Measurements from ENCODE around the gene ACACB. TPM values are rescaled to one million over a fixed set of nuclear protein-coding genes. Genes with fewer than 3 reads are reported as not detected.

Gene ACACB
- total RNA-seq, 4 donors from 2014 or later: 19.6 to 38.2 (median 25.8) TPM

DNA sequence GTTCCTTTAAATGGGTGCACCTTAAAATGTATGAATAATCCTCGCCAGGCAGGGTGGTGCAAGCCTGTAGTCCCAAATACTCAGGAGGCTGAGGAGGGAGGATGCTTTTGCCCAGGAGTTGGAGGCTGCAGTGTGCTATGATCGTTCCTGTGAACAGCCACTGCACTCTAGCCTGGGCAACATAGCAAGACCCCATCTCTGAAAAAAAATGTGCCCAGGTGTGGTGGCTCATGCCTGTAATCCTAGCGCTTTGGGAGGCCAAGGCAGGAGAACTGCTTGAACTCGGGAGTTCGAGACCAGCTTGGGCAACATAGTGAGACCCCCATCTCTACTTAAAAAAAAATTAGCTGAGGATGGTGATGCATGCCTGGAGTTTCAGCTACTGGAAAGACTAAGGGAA, 39.6 kb downstream of the ACACB start:
- WGBS, 2 donors: 97 to 99% methylated on average over 5 of the region's 5 CpGs
- H3K4me3 ChIP-seq (ENCODE audit: low read depth, poor library complexity, severe bottlenecking): no peak overlapping the region
- intact Hi-C loops (cut with DNase I; ENCODE audit: low total_unique reads): no loop called here
- TF ChIP-seq POLR2A (IDR thresholded peaks at IDR 0.05): no peak
- TF ChIP-seq, protein P1, sequence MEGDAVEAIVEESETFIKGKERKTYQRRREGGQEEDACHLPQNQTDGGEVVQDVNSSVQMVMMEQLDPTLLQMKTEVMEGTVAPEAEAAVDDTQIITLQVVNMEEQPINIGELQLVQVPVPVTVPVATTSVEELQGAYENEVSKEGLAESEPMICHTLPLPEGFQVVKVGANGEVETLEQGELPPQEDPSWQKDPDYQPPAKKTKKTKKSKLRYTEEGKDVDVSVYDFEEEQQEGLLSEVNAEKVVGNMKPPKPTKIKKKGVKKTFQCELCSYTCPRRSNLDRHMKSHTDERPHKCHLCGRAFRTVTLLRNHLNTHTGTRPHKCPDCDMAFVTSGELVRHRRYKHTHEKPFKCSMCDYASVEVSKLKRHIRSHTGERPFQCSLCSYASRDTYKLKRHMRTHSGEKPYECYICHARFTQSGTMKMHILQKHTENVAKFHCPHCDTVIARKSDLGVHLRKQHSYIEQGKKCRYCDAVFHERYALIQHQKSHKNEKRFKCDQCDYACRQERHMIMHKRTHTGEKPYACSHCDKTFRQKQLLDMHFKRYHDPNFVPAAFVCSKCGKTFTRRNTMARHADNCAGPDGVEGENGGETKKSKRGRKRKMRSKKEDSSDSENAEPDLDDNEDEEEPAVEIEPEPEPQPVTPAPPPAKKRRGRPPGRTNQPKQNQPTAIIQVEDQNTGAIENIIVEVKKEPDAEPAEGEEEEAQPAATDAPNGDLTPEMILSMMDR (IDR thresholded peaks at IDR 0.05): no peak
- DNase-seq (ENCODE audit: low spot score in 2 of 2): peak in 1 of 2 donors; percentile 39

GRCh38 chr12:109156586-109156985, 40.2 kb downstream of the ACACB start:
- H3K4me3 ChIP-seq (ENCODE audit: low read depth, poor library complexity, severe bottlenecking): no peak overlapping the region
- peak in 1 of 2 donors; percentile 56 for DNase-seq (ENCODE audit: low spot score in 2 of 2)
- TF ChIP-seq, protein P1 (IDR thresholded peaks at IDR 0.05): no peak
- TF ChIP-seq POLR2A (IDR thresholded peaks at IDR 0.05): no peak
- intact Hi-C loops (cut with DNase I; ENCODE audit: low total_unique reads): no loop called here
- 94 to 95% methylated on average over 5 of the region's 5 CpGs for whole genome bisulfite sequencing, 2 donors

GRCh38 chr12:109157986-109158385, 41.6 kb downstream of the ACACB start:
- WGBS, 2 donors: 23 to 42% methylated on average over 5 of the region's 5 CpGs
- H3K4me3 ChIP-seq (ENCODE audit: low read depth, poor library complexity, severe bottlenecking): no peak overlapping the region
- TF ChIP-seq, protein P1 (IDR thresholded peaks at IDR 0.05): no peak
- TF ChIP-seq POLR2A (IDR thresholded peaks at IDR 0.05): no peak
- peak in 1 of 2 donors; percentile 39 for DNase-seq (ENCODE audit: low spot score in 2 of 2)
- intact Hi-C loops (cut with DNase I; ENCODE audit: low total_unique reads): no loop called here

DNA sequence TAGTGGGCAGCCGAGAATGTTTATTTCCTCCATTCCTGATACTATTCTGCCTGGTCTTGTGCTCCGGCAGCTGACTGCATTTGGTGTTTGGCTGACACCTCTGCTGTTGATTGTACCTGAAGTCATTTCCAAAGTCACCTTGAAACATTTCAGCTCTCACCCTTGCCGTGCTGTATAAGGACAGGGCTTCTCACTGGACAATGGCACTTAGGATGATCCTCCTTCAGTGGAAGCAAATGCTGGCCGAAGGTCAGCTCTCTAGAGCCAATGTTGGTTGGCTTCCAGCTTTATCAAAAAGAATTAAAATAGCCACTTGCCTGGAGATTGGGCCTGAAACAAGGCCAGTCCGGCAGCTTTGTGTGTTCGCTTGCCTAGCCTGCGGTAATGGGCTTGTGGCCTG, 44.0 kb downstream of the ACACB start:
- no peak overlapping the region for H3K4me3 ChIP-seq (ENCODE audit: low read depth, poor library complexity, severe bottlenecking)
- TF ChIP-seq, protein P1 (IDR thresholded peaks at IDR 0.05): no peak
- no peak for TF ChIP-seq POLR2A (IDR thresholded peaks at IDR 0.05)

DNA sequence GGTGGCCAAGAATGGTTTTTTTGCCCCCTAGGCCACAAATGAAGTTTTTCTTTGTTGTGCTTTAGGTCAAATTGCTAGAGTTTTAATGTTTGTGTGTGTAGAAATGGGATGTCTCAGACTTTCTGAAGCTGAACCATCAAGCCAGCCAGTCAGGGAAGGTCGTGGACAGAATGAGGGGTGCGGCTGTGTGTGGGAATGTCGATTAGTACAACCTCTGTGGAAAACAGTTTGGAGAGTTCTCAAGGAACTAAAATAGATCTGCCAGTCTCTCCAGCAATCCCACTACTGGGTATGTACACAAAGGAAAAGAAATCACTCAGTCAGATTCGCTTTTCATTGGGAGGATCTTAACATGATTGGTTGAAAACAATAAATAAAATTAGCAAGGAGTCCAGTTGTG, 44.5 kb downstream of the ACACB start:
- whole genome bisulfite sequencing, 2 donors: 66 to 82% methylated on average over 4 of the region's 4 CpGs
- peak in 1 of 2 donors; percentile 46 for DNase-seq (ENCODE audit: low spot score in 2 of 2)
- intact Hi-C loops (cut with DNase I; ENCODE audit: low total_unique reads): no loop called here
- no peak overlapping the region for H3K4me3 ChIP-seq (ENCODE audit: low read depth, poor library complexity, severe bottlenecking)
- TF ChIP-seq POLR2A (IDR thresholded peaks at IDR 0.05): no peak
- TF ChIP-seq, protein P1 (IDR thresholded peaks at IDR 0.05): no peak

More for the DNA sequence above, 44.0 kb downstream of the ACACB start:
- DNase-seq (ENCODE audit: low spot score in 2 of 2): peak in 1 of 2 donors; percentile 34
- 75 to 83% methylated on average over 7 of the region's 7 CpGs for WGBS, 2 donors
- intact Hi-C loops (cut with DNase I; ENCODE audit: low total_unique reads): no loop called here

DNA sequence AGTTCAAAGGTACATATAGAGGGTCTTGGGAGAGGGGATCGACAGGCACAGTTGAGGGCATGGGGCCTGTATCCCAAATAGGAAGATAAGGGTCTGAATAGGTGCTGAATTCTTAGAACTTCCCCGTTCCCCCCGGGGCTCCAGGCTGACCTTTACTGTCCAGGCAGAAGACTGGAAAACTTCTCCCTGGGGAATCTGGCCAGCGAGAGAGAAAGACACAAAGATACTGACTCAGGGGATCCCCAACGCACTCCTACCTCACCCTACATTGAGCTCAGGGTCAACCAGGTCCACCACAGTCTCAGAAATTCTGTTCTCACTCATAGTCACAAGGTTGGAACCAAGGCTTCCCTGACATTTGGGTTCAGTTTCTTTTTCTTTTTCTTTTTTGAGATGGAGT, 46.2 kb downstream of the ACACB start:
- 90 to 91% methylated on average over 5 of the region's 5 CpGs for WGBS, 2 donors
- no peak for DNase-seq (ENCODE audit: low spot score in 2 of 2)
- intact Hi-C loops (cut with DNase I; ENCODE audit: low total_unique reads): no loop called here
- no peak for TF ChIP-seq POLR2A (IDR thresholded peaks at IDR 0.05)
- TF ChIP-seq, protein P1 (IDR thresholded peaks at IDR 0.05): no peak
- H3K4me3 ChIP-seq (ENCODE audit: low read depth, poor library complexity, severe bottlenecking): no peak overlapping the region
